Kidney (tissue), 14 donors: ENCODE measurements around the gene RRM2. TPM values are rescaled to one million over a fixed set of nuclear protein-coding genes. Genes with fewer than 3 reads are reported as not detected.

Source experiments
- DNase-seq, 5 donors: peaks; one replicate each; pipeline ENCODE4 v3.0.0-alpha.2; 2013 to 2020
- FAIRE-seq: peaks from 2 replicates; lab custom pipeline; 2012; peaks lifted over from hg19 to GRCh38; lab: Jason Lieb, UNC
- H3K27ac ChIP-seq, 2 donors: one replicate each; pipeline ENCODE4 v1.7.0; 2013; ENCODE audit warnings: low read depth in 2 of 2, low read length in 2 of 2, inconsistent platforms in 1 of 2
- H3K27me3 ChIP-seq: one replicate; pipeline ENCODE4 v1.7.1; 2013; ENCODE audit warnings: low read length, inconsistent platforms; ENCODE audit not compliant: control insufficient read depth, insufficient read depth
- H3K36me3 ChIP-seq, 3 donors: one replicate each; pipeline versions ENCODE4 v1.7.0 to v1.7.1; 2013; ENCODE audit warnings: low read length in 3 of 3, control low read depth in 1 of 3, inconsistent platforms in 1 of 3; ENCODE audit not compliant: insufficient read depth in 3 of 3, control insufficient read depth in 2 of 3
- H3K4me1 ChIP-seq, 3 donors: one replicate each; pipeline versions ENCODE4 v1.7.0 to v1.7.1; 2013; ENCODE audit warnings: low read length in 3 of 3, inconsistent platforms in 1 of 3, low read depth in 1 of 3; ENCODE audit not compliant: control insufficient read depth in 2 of 3, insufficient read depth in 2 of 3
- H3K4me3 ChIP-seq, 3 donors: one replicate each; pipeline versions ENCODE4 v1.7.0 to v1.8.1; 2013; ENCODE audit warnings: low read length in 3 of 3, control low read depth in 1 of 3, inconsistent platforms in 1 of 3
- H3K9ac ChIP-seq, 3 donors: one replicate each; pipeline versions ENCODE4 v1.7.0 to v1.7.1; 2013; ENCODE audit warnings: low read length in 3 of 3, control low read depth in 1 of 3, inconsistent platforms in 1 of 3
- H3K9me3 ChIP-seq, 3 donors: one replicate each; pipeline versions ENCODE4 v1.7.0 to v1.7.1; 2013; ENCODE audit warnings: low read length in 3 of 3, control low read depth in 1 of 3, inconsistent platforms in 1 of 3; ENCODE audit not compliant: control insufficient read depth in 2 of 3, insufficient read depth in 1 of 3
- intact Hi-C: fragments of 100-400 bp; cut with DNase I; formaldehyde crosslinking; loops from one replicate; pipeline ENCODE4 v1.11.1; 2022
- polyA plus RNA-seq: library from polyadenylated mRNA; stranded (reverse); fragments of 350-450 nt; fragmentation: Illumina TruSeq; extraction: RNeasy Lipid Tissue Mini Kit (QIAGEN cat#74804); gene quantifications from one replicate; pipeline ENCODE4 v1.2.3, GENCODE V29; 2014; ENCODE audit warnings: low read depth, low replicate concordance; ENCODE audit not compliant: insufficient read depth
- total RNA-seq: library from RNA; stranded (reverse); fragmentation: NEBNext Ultra II Directional; extraction: Animal tissue kit (Norgen Biotek cat#: 25700); gene quantifications from one replicate; pipeline ENCODE4 v1.2.1, GENCODE V29; 2021
- TF ChIP-seq, protein P1 (sequence below): IDR thresholded peaks from 3 replicates; pipeline ENCODE4 v1.5.1; 2012; ENCODE audit warnings: mild to moderate bottlenecking, moderate library complexity, borderline replicate concordance; ENCODE audit not compliant: insufficient read depth; ENCODE audit errors: extremely low read depth
- donor health status: control.
- donor health status: control.
- donor health status: control.
- donor health status: control.
- donor health status: control.
- donor health status: DM: yes; HTN: yes; CAD: no.
- donor health status: Normal renal cell carcinoma (clear cell type).

RRM2 gene
- total and polyA plus RNA-seq, 2 donors from 2014 or later, result 3.6 to 5.5 TPM

DNA sequence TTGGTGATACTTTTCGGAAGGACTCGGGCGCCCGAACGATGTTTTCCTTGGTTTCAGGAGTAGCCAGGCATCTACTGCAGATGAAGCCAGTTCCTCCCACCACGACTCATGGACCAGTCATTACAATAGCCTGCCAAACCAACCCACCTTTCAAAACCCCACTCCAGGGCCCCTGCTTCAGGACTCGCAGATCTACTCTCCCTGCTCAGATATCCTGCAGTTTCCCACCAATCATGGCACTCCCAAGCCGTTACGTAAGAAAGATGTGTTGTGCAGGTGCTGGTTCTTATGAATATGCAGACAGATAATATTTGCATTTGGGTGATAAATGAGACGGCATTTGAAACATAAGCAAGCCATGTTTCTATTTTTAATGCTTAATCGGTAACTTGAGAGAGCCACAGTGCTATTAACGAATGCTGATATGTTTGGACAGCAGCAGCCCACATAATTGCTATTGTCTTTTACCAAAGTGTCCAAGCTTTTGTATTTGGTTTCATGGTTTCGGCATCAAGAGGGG is 38.8 kb upstream of the RRM2 start:
- H3K27me3 ChIP-seq, result peaks cover 6% of the 10 kb centered on the region
- DNase-seq (peak in 1 of 5 donors; percentile 43), FAIRE-seq (no peak)
- peak overlapping the region in 1 of 3 donors; percentile 46 for H3K9ac ChIP-seq
- H3K4me1 ChIP-seq, result peaks cover 12 to 37% (median 28%) of the 10 kb centered on the region in 3 donors
- peak overlapping the region in 1 of 3 donors; percentile 23 for H3K4me3 ChIP-seq
- TF ChIP-seq, protein P1, sequence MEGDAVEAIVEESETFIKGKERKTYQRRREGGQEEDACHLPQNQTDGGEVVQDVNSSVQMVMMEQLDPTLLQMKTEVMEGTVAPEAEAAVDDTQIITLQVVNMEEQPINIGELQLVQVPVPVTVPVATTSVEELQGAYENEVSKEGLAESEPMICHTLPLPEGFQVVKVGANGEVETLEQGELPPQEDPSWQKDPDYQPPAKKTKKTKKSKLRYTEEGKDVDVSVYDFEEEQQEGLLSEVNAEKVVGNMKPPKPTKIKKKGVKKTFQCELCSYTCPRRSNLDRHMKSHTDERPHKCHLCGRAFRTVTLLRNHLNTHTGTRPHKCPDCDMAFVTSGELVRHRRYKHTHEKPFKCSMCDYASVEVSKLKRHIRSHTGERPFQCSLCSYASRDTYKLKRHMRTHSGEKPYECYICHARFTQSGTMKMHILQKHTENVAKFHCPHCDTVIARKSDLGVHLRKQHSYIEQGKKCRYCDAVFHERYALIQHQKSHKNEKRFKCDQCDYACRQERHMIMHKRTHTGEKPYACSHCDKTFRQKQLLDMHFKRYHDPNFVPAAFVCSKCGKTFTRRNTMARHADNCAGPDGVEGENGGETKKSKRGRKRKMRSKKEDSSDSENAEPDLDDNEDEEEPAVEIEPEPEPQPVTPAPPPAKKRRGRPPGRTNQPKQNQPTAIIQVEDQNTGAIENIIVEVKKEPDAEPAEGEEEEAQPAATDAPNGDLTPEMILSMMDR, result no peak
- H3K36me3 ChIP-seq, result no peaks in the 10 kb centered on the region
- intact Hi-C loops, result no loop called here
- H3K27ac ChIP-seq, result peak overlapping the region; percentile 79
- no peaks in the 10 kb centered on the region for H3K9me3 ChIP-seq

DNA sequence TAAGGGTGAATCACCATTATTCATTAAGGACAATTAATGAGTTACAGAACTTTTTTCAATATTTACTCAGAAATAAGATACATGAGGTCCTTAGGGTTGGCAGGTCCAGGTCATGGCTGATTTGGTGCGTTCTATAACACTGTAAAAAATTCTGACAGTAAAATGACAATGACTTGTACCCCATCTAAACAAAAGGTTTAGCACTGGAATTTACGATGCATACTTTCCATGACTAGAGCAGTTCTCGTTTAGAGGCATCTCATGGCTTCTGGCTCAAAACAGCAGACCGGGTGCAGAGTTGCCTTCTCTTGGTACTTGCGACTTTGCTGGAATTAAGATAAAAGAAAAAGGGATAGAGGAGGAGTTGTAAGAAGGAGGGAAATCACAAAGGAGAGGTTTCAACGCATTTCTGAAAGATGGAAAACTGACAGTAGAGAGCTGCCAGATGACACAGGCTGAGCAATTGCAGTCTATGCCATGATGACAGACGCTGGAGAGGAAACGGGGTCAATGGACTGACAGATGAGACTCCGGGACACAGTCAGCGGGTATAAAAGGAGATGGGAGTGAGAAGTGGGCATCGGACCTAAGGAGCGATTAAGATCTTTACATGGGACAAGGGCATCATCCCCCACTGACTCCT is 38.2 kb upstream of the RRM2 start:
- Histone ChIP-seq H3K36me3 (no peaks in the 10 kb centered on the region), H3K9ac (peak overlapping the region in 1 of 3 donors; percentile 46), H3K4me3 (peak overlapping the region in 1 of 3 donors; percentile 23), H3K9me3 (no peaks in the 10 kb centered on the region), H3K4me1 (peaks cover 12 to 43% (median 26%) of the 10 kb centered on the region in 3 donors), H3K27me3 (peaks cover 6% of the 10 kb centered on the region), H3K27ac (peak overlapping the region; percentile 79)
- peak in 1 of 5 donors; percentile 43 for DNase-seq
- no peak for FAIRE-seq
- intact Hi-C loops, result no loop called here
- TF ChIP-seq, protein P1, result no peak

DNA sequence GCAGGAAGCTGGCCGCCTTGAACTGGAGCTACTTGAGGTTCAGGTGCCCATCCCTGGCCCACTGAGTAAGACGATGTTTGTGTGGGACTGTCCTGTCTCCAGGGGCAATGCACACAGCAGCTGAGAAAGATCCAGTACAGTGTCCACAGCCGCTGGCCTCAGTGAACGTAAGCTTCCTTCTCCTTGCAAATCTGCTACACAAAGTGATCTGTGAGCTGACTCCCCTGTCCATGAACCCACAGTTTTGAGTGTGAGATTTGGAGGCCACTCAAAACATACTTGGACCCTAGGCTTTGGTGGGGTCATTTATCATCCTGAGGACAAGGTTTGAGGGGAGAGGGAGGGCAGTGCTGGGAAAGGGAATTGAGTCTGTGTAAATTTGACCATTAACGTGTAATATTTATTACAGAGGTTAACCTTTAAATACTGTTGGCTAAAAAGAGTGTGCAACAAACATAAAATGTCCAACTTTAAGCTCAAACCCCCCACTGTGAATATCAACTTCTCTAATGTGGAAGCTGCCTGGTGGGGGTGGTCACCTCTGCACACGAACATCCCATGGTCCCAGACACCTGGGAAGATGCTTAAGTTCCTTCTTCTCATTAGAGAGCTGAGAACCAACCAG is 37.4 kb upstream of the RRM2 start:
- H3K9me3 ChIP-seq, result no peaks in the 10 kb centered on the region
- H3K36me3 ChIP-seq, result no peaks in the 10 kb centered on the region
- peaks cover 12 to 47% (median 26%) of the 10 kb centered on the region in 3 donors for H3K4me1 ChIP-seq
- no peak for FAIRE-seq
- H3K4me3 ChIP-seq, result no peak overlapping the region
- H3K27ac ChIP-seq, result peak overlapping the region; percentile 80 to 86
- TF ChIP-seq, protein P1, result no peak
- peaks cover 6% of the 10 kb centered on the region for H3K27me3 ChIP-seq
- no peak overlapping the region for H3K9ac ChIP-seq
- intact Hi-C loops, result no loop called here
- DNase-seq, result peak in 3 of 5 donors; percentile 39 to 59 (median 52)
